AG04449 (cell line): ENCODE results near the gene MEIS2.

Experiments used
- CTCF ChIA-PET: fragments of 350-600 bp; formaldehyde crosslinking; extraction: SDS; loops from one replicate; lab custom pipeline; 2021; ENCODE audit warnings: antibody characterized with exemption; lab: Yijun Ruan, JAX
- POLR2A ChIA-PET: fragments of 400-600, 350-600 bp; formaldehyde crosslinking; extraction: SDS; loops from one replicate; lab custom pipeline; 2020; ENCODE audit warnings: antibody characterized with exemption, inconsistent platforms; lab: Yijun Ruan, JAX
- DNase-seq: peaks from one replicate; pipeline ENCODE4 v3.0.0-alpha.2; 2010; ENCODE audit warnings: low read depth, low spot score
- H3K4me3 ChIP-seq: 2 replicates; pipeline ENCODE4 v1.5.1; 2011; ENCODE audit warnings: low read depth, mild to moderate bottlenecking, control low read depth, low read length
- TF ChIP-seq, protein P1 (sequence below): IDR thresholded peaks from one replicate; pipeline ENCODE4 v1.5.1; 2011; ENCODE audit warnings: mild to moderate bottlenecking, moderate library complexity, low read length, control low read depth, inconsistent platforms; ENCODE audit not compliant: insufficient read depth; ENCODE audit errors: missing control alignments

MEIS2 gene

DNA sequence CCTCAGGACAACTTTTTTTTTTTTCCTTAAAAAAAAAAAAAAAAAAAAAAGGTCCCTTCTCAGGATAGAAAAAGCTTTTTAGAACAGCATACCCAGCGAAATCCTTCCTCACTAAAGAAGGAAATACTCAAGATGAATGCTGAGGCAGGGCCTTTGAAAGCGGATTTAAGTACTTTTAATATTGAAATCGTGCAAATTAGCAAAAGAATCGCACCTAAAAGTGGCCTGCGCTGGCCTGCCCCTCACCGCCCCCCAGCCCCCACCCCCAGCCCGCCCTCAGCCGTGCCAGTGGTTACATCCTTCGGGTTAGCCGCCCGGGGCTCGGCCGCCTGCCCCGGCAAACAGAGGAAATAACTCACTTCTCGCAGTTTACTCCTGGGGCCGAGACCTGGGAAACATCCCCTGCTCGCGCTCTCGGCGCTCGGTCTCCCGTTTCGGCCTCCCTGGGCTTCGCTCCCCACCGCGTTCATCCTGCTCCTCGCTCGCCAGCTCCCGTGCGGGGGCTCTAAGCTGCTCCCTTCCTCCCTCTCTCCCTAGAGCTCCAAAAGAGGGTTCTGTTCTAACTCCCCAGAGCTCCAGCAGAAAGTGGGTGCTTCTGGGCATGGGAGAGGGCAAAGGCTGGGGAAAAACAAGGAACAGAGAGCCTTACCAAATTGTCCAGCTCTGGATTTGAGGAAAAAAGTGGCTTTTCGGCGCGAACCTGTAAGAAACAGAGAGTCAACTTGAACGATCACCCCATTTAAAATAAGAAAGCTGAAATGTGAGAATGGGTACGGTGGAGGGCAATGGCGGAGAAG lies 5.2 kb downstream of the MEIS2 start:
- no peak for DNase-seq
- peak overlapping the region; percentile 93 for H3K4me3 ChIP-seq
- TF ChIP-seq, protein P1, sequence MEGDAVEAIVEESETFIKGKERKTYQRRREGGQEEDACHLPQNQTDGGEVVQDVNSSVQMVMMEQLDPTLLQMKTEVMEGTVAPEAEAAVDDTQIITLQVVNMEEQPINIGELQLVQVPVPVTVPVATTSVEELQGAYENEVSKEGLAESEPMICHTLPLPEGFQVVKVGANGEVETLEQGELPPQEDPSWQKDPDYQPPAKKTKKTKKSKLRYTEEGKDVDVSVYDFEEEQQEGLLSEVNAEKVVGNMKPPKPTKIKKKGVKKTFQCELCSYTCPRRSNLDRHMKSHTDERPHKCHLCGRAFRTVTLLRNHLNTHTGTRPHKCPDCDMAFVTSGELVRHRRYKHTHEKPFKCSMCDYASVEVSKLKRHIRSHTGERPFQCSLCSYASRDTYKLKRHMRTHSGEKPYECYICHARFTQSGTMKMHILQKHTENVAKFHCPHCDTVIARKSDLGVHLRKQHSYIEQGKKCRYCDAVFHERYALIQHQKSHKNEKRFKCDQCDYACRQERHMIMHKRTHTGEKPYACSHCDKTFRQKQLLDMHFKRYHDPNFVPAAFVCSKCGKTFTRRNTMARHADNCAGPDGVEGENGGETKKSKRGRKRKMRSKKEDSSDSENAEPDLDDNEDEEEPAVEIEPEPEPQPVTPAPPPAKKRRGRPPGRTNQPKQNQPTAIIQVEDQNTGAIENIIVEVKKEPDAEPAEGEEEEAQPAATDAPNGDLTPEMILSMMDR = no peak
- ChIA-PET CTCF (interaction anchor here (0.6 to 1.6 kb wide), 3 partner anchors 9 to 594 kb away, joined by 3 read pairs; no protein-coding TSS in a partner anchor), POLR2A (no interaction called here)

DNA sequence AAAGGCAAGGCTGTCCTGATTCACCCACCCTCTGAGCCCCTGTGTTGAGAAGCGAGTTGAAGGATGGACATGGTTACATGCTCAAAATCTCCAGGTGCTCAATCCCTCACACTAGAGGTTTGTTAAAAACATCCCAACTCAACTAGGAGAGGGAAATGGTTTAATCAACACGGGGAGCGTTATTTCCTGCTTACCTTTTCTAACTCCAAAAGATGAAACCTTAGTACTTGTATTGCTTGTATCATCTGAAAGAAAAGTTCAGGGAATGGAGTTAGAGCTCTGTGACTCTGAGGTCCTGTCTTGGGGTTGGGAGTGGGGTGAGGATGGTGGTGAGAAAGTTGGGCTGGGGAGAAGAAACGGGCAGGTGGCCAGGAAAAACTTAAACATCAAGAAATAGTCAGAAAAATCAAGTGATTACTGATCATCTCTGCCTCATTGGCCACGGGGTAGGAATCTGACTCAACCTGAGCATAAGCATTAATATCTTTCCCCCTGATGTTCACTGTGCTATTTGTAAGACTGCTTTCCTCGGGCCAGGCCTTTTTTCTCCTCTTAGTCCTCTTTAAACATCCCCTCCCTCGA lies 5.9 kb downstream of the MEIS2 start:
- no peak for DNase-seq
- H3K4me3 ChIP-seq = peak overlapping the region; percentile 29
- ChIA-PET CTCF (interaction anchor here (0.6 to 2.0 kb wide), 4 partner anchors 8 to 212 kb away, joined by 3 to 5 read pairs (median 3); no protein-coding TSS in a partner anchor), POLR2A (no interaction called here)
- TF ChIP-seq, protein P1 = no peak

DNA sequence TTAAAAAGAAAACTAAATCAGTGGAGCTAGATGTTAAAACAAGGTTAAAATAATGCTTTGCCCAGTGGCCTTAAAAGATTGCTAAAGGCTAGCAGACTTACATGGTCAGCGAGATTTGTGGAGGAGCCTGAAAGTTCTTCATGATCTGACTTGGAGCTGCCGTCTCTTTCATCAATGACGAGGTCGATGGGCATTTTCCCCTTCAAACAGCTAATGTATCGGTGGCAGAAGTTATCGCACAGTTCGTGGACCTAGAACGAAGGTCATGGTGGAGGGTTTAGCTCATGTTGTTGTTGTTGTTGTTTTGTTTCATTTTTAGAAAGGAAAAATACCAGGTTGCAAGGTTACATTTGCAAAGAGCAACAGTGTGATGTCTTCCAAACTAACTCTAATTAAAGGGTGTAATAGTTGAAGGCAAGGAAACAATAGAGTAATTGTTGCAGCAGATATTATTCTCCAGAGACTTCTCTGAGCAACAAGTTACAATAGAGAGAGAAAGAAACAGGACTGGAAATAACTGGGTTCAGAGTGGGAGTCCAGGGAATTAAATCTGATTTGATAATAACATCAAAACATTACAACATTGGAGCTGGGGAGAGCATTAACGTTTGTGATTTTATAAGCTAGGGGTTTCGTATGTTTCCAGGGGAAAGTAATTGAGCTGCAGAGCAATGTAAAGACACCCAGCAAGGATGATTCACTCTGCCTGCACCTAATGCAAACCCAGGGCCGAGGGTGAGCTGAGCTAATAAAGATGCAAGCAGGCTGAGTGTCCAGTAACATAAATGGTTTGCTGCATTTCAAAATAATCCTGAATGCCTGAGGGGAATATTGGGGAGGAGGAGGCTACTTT lies 6.6 kb downstream of the MEIS2 start:
- H3K4me3 ChIP-seq = peak overlapping the region; percentile 29
- POLR2A ChIA-PET = no interaction called here
- TF ChIP-seq, protein P1 = no peak
- CTCF ChIA-PET = interaction anchor here (0.7 to 2.0 kb wide), 4 partner anchors 40 to 787 kb away, joined by 3 to 5 read pairs (median 4); no protein-coding TSS in a partner anchor
- peak; percentile 67 for DNase-seq

GRCh38 chr15:37090543-37091175 lies 9.7 kb downstream of the MEIS2 start:
- ChIA-PET POLR2A (no interaction called here), CTCF (no interaction called here)
- TF ChIP-seq, protein P1 = no peak

GRCh38 chr15:37088436-37088835 lies 11.9 kb downstream of the MEIS2 start:
- TF ChIP-seq, protein P1 = no peak
- ChIA-PET POLR2A (no interaction called here), CTCF (interaction anchor here (0.5 kb wide), 1 partner anchor 47 kb away, joined by 3 read pairs; no protein-coding TSS in a partner anchor)
- DNase-seq = no peak
- no peak overlapping the region for H3K4me3 ChIP-seq

More at GRCh38 chr15:37090543-37091175, 9.7 kb downstream of the MEIS2 start:
- DNase-seq = no peak
- H3K4me3 ChIP-seq = no peak overlapping the region
